Osteoblast (primary cell): Measurements from ENCODE around the gene SNX30. TPM values are rescaled to one million over a fixed set of nuclear protein-coding genes. Genes with fewer than 3 reads are reported as not detected.

Experiments used
- DNase-seq: peaks from one replicate; pipeline ENCODE4 v3.0.0; 2011; ENCODE audit warnings: low spot score, mixed read lengths; ENCODE audit not compliant: insufficient read length; ENCODE audit errors: missing footprints
- H2AFZ ChIP-seq: 2 replicates; pipeline ENCODE4 v1.6.0; 2011; ENCODE audit warnings: mild to moderate bottlenecking, low read length
- H3K27ac ChIP-seq: 2 replicates; pipeline ENCODE4 v1.5.1; 2011; ENCODE audit warnings: mild to moderate bottlenecking, low read depth, low read length, moderate library complexity
- H3K27me3 ChIP-seq: 2 replicates; pipeline ENCODE4 v1.6.0; 2012; ENCODE audit warnings: mild to moderate bottlenecking, control low read depth, inconsistent platforms, low read length, moderate library complexity; ENCODE audit not compliant: insufficient read depth
- H3K36me3 ChIP-seq: 2 replicates; pipeline ENCODE4 v1.5.1; 2011; ENCODE audit warnings: mild to moderate bottlenecking, low read length, control low read depth, moderate library complexity; ENCODE audit not compliant: insufficient read depth
- H3K4me1 ChIP-seq: 2 replicates; pipeline ENCODE4 v1.5.1; 2011; ENCODE audit warnings: mild to moderate bottlenecking, low read length, control low read depth, moderate library complexity; ENCODE audit not compliant: insufficient read depth
- H3K4me2 ChIP-seq: 2 replicates; pipeline ENCODE4 v1.6.0; 2011; ENCODE audit warnings: mild to moderate bottlenecking, low read length; ENCODE audit not compliant: insufficient read depth
- H3K4me3 ChIP-seq: fragments of 200-600 bp; sonication (generic); 3 replicates; pipeline ENCODE4 v1.5.1; 2012; ENCODE audit warnings: mild to moderate bottlenecking, low read length, inconsistent platforms; ENCODE audit not compliant: insufficient read depth
- H3K79me2 ChIP-seq: 2 replicates; pipeline ENCODE4 v1.6.0; 2012; ENCODE audit warnings: mild to moderate bottlenecking, low read length, control low read depth, inconsistent platforms; ENCODE audit not compliant: insufficient read depth
- H3K9me3 ChIP-seq: 2 replicates; pipeline ENCODE4 v1.5.1; 2011; ENCODE audit warnings: low read depth, low read length, control low read depth
- H4K20me1 ChIP-seq: 2 replicates; pipeline ENCODE4 v1.6.0; 2012; ENCODE audit warnings: mild to moderate bottlenecking, low read length, control low read depth; ENCODE audit not compliant: insufficient read depth
- total RNA-seq: library from RNA; depleted of rRNA; stranded (reverse); fragments of >200 nt; gene quantifications from 2 replicates; pipeline ENCODE4 v1.2.3, GENCODE V29; 2012
- TF ChIP-seq, protein P1 (sequence below): IDR thresholded peaks from 2 replicates; pipeline ENCODE4 v1.5.1; 2011; ENCODE audit warnings: mild to moderate bottlenecking, low read depth, low read length, moderate library complexity; ENCODE audit errors: extremely low read depth

SNX30 gene
- total RNA-seq, 1 donor, result 38.7 TPM

DNA sequence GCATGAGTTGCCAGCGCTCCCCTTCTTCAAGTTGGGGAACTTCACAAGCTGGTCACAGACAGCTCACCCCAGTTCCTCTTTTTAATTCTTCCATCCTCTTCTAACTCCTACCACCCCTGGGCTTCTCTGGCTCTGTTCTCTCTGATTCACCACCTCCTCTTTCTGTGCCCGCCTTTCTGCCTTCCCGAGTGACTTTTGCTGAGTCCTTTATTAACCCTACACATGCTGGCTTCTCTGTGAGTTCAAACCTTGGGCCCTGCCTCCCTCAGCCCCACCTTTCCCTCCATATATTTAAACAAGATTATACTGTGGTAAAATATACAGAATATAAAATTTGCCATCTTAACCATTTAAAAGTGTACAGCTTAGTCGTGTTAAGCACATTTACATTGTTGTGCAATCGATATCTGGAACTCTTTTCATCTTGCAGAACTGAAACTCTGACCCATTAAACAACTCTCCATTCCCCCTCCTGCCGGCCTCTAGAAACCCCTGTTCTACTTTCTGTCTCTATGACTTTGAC is 108.1 kb downstream of the SNX30 start:
- Histone ChIP-seq H3K4me1 (peaks cover 47% of the 10 kb centered on the region), H3K27ac (no peak overlapping the region), H3K9me3 (no peaks in the 10 kb centered on the region), H3K36me3 (peaks cover under 1% of the 10 kb centered on the region), H3K4me2 (peak overlapping the region; percentile 36), H3K79me2 (peaks cover 13% of the 10 kb centered on the region), H3K27me3 (no peaks in the 10 kb centered on the region), H3K4me3 (no peak overlapping the region), H2AFZ (no peak overlapping the region), H4K20me1 (no peaks in the 10 kb centered on the region)
- TF ChIP-seq, protein P1, sequence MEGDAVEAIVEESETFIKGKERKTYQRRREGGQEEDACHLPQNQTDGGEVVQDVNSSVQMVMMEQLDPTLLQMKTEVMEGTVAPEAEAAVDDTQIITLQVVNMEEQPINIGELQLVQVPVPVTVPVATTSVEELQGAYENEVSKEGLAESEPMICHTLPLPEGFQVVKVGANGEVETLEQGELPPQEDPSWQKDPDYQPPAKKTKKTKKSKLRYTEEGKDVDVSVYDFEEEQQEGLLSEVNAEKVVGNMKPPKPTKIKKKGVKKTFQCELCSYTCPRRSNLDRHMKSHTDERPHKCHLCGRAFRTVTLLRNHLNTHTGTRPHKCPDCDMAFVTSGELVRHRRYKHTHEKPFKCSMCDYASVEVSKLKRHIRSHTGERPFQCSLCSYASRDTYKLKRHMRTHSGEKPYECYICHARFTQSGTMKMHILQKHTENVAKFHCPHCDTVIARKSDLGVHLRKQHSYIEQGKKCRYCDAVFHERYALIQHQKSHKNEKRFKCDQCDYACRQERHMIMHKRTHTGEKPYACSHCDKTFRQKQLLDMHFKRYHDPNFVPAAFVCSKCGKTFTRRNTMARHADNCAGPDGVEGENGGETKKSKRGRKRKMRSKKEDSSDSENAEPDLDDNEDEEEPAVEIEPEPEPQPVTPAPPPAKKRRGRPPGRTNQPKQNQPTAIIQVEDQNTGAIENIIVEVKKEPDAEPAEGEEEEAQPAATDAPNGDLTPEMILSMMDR, result no peak
- DNase-seq, result peak; percentile 96

GRCh38 chr9:112860451-112860850 is 109.9 kb downstream of the SNX30 start:
- DNase-seq, result no peak
- no peak overlapping the region for H3K27ac ChIP-seq
- TF ChIP-seq, protein P1, result no peak

GRCh38 chr9:112861155-112861554 is 110.6 kb downstream of the SNX30 start:
- no peak for DNase-seq
- TF ChIP-seq, protein P1, result no peak
- Histone ChIP-seq H3K9me3 (no peaks in the 10 kb centered on the region), H3K79me2 (peaks cover 7% of the 10 kb centered on the region), H3K27ac (no peak overlapping the region), H4K20me1 (no peaks in the 10 kb centered on the region), H3K4me3 (no peak overlapping the region), H3K36me3 (no peaks in the 10 kb centered on the region), H3K4me2 (no peak overlapping the region), H3K27me3 (no peaks in the 10 kb centered on the region), H2AFZ (no peak overlapping the region), H3K4me1 (peaks cover 38% of the 10 kb centered on the region)

More at GRCh38 chr9:112860451-112860850, 109.9 kb downstream of the SNX30 start:
- Histone ChIP-seq H3K9me3 (no peaks in the 10 kb centered on the region), H3K4me2 (no peak overlapping the region), H3K4me1 (peaks cover 38% of the 10 kb centered on the region), H3K79me2 (peaks cover 12% of the 10 kb centered on the region), H3K27me3 (no peaks in the 10 kb centered on the region), H3K4me3 (no peak overlapping the region), H2AFZ (no peak overlapping the region), H4K20me1 (no peaks in the 10 kb centered on the region), H3K36me3 (no peaks in the 10 kb centered on the region)

GRCh38 chr9:112861638-112862555 is 111.3 kb downstream of the SNX30 start:
- peaks cover 40% of the 10 kb centered on the region for H3K4me1 ChIP-seq
- peak overlapping the region; percentile 69 for H3K27ac ChIP-seq
- H3K9me3 ChIP-seq, result no peaks in the 10 kb centered on the region
- peak; percentile 67 for DNase-seq
- H3K4me2 ChIP-seq, result peak overlapping the region; percentile 54
- H2AFZ ChIP-seq, result peak overlapping the region; percentile 80
- H3K36me3 ChIP-seq, result no peaks in the 10 kb centered on the region
- H4K20me1 ChIP-seq, result no peaks in the 10 kb centered on the region
- peaks cover 5% of the 10 kb centered on the region for H3K79me2 ChIP-seq
- TF ChIP-seq, protein P1, result no peak
- peak overlapping the region; percentile 26 for H3K4me3 ChIP-seq
- no peaks in the 10 kb centered on the region for H3K27me3 ChIP-seq
